NOMO-1 treated with dmso at 0.1 percent for 144 hours (cell line): ENCODE results near the gene MOK.
"Not testable (repeated sequence)": the region's sequence is repeated elsewhere in the genome, so short reads cannot be mapped to it uniquely, and the experiment has no call there.

ENCODE experiments used
- DNase-seq: peaks from one replicate; lab custom pipeline; 2025; ENCODE audit not compliant: unreplicated experiment; lab: John Stamatoyannopoulos, UW

Gene MOK

GRCh38 chr14:102321456-102322422 lies 16.8 kb upstream of the MOK start:
- DNase-seq: no peak

GRCh38 chr14:102320671-102321455 lies 15.9 kb upstream of the MOK start:
- DNase-seq: no peak

GRCh38 chr14:102320033-102320660 lies 15.2 kb upstream of the MOK start:
- DNase-seq: peak; percentile 2

GRCh38 chr14:102319351-102320032 lies 14.5 kb upstream of the MOK start, which contains the start of gene ZNF839:
TSS of gene ZNF839 (plus strand) at chr14:102319746. CDS start at chr14:102319766, 20 bp downstream.
- DNase-seq: peak; percentile 74

DNA sequence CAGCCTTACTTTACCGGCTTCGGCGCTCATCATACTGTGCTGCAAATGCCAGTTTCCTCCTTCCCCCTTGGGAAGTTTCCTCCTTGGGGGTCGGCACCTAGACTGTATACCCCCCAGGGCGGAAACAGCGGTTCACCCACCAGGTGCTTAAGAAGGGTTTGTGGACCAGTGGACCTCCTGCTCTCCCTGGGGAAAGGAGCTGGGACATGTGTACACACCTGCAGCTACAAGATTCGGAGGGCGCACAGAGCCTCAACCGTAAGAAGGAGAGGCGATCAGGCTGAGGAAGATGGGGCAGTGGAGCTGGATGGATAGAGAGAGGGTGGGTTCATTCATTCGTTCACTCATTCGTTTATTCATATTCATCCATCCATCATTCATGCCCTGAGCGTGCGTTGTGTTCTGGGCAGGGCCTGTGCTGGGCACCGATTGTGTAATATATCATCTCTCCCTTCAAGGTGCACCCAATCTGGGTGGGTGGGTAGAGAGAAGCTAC lies 13.9 kb upstream of the MOK start:
- DNase-seq: no peak

- peak; percentile 27 for DNase-seq
Measured at GRCh38 chr14:102317564-102318248, 12.7 kb upstream of the MOK start.

DNA sequence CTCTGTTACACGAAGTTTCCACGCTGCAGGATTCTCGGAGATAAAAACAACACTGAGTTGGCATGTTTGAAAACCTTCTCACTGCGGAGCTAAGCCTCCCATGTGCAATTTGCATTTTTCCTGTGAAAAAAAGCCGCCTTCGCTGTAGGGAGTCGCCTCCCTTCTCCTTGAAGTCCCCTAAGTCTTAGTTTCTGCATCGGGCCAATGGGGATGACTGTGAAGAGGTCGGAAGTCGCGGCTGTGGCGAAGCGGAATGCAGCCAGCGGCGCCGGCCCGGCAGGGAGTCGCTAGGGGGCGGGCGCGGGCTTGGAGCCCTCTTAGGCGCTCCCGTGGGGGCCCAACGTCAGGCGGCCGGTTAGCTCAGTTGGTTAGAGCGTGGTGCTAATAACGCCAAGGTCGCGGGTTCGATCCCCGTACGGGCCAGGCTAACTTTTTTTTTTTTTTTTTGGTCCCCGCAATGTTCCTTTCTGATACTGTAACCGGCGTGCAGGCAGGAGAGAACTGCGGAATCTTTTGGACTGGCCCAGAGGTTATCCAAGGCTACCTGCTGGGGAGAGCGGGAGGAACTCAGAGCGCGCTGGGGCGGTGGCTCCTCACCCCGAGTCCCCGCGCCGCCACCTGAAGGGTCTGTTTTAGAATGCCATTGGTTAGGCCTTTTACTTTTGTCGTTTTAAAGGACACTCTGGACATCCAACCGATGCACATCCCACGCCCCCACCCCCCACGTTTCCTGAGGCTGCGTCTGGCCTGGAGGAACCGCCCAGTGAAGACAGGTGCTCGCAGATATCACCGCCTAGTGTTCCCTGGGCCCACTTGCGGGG lies 12.0 kb upstream of the MOK start:
- DNase-seq: peak; percentile 73

- no peak for DNase-seq
Measured at GRCh38 chr14:102316338-102316742, 11.4 kb upstream of the MOK start.

DNA sequence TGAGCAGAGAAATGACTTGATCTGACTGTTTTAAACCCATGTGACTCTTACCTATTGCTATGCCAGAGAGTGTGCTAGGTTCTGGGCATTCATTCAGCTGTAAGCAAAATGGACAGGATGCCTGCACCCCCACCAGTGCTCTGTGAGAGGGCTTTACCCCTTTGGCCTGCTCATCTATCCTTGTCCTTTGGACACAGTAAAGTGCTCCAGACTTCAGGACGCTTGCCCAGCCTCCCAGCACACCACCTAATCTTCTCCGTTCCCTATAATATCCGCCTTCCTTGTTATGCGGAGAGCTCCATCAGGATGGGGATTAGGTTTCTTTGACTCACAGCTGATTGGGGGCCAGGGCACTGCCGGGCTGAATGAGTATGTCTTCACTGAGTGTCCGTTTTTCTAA lies 10.2 kb upstream of the MOK start:
- no peak for DNase-seq

- peak; percentile 87 for DNase-seq
Measured at GRCh38 chr14:102314242-102315011, 9.5 kb upstream of the MOK start.

DNA sequence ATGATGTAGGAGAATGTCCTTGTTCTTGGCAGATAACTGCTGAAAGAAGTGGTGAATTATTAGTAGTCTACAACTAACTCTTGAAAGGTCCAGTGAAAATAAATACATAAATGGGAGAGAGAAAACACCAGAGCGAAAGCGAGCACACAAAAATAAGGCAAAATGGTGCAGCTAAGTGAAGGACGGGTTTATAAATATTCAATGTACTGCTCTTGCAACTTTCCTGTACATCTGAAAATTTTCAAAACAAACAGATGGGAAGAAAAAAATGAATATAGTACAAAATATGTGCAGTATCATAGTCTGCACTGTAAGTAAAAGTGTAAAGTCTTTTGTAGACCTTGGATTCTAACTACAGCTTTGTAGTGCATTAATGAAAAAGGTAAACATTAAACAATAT lies 1.3 kb downstream of the MOK start:
- no peak for DNase-seq

DNA sequence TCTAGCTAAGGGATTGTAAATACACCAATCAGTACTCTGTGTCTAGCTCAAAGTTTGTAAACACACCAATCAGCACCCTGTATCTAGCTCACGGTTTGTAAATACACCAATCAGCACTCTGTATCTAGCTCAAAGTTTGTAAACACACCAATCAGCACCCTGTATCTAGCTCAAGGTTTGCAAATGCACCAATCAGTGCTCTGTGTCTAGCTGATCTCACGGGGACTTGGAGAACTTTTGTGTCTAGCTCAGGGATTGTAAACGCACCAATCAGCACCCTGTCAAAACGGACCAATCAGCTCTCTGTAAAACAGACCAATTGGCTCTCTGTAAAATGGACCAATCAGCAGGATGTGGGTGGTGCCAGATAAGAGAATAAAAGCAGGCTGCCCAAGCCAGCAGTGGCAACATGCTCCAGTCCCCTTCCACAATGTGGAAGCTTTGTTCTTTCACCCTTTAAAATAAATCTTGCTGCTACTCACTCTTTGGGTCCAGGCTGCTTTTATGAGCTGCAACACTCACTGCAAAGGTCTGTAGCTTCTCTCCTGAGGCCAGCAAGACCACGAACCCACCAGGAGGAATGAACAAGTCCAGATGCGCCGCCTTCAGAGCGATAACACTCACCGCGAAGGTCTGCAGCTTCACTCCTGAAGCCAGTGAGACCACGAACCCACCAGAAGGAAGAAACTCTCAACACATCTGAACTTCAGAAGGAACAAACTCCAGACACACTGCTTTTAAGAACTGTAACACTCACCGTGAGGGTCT lies 6.5 kb downstream of the MOK start:
- not testable (repeated sequence) for DNase-seq

DNA sequence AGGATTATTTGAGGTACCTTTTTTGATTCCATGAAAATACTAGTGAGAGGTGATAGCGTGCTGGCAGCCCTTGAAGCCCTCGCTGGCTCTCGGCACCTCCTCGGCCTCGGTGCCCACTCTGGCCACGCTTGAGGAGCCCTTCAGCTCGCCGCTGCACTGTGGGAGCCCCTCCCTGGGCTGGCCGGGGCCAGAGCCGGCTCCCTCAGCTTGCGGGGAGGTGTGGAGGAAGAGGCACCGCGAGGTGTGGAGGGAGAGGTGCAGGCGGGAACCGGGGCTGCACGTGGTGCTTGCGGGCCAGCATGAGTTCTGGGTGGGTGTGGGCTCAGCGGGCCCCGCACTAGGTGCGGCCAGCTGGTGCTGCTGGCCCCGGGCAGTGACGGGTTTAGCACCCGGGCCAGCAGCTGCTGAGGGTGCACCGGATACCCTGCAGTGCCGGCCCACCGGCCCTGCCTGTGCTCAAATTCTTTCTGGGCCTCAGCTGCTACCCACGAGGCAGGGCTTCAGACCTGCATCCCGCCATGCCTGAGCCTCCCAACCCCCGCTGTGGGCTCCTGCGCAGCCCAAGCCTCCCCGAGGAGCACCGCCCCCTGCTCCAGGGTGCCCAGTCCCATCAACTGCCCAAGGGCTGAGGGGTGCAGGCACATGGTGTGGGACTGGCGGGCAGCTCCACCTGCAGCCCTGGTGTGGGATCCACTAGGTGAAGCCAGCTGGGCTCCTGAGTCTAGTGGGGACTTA lies 7.4 kb downstream of the MOK start:
- DNase-seq: no peak

DNA sequence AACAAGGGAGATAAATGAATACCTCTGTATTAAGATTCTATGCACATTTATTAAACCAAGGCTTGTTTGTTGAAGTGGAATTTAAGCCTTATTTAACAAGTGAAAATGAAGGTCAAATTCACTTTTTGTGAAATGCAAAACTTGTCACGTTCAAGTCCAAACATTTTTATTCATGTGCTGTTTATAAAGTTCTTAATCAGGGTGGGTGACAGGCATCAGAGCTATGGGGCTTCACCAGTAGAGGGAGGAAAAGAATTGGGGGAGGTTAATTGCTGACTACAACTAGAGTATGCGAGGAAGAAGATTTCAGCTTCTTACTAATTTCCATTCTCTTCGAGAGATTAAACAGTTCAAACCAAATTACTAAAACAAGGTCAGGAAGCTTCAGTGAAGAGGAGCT lies 9.7 kb downstream of the MOK start:
- DNase-seq: no peak

DNA sequence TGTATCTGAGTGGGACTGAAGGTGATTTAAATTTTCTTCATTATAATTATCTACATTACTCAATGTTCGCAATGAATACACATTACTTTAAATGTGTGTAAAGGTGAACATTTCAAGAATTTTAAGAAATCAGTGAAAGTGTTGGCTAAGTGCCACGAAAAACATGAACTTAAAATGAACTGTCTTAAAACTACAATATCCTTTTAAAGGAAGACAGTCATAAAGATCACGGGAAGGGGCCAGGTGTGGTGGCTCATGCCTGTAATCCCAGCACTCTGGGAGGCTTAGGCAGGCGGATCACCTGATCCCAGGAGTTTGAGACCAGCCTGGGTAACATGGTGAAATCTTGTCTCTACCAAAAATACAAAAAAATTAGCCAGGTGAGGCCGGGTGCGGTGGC lies 11.2 kb downstream of the MOK start:
- DNase-seq: no peak

GRCh38 chr14:102292441-102292840 lies 12.5 kb downstream of the MOK start:
- no peak for DNase-seq

DNA sequence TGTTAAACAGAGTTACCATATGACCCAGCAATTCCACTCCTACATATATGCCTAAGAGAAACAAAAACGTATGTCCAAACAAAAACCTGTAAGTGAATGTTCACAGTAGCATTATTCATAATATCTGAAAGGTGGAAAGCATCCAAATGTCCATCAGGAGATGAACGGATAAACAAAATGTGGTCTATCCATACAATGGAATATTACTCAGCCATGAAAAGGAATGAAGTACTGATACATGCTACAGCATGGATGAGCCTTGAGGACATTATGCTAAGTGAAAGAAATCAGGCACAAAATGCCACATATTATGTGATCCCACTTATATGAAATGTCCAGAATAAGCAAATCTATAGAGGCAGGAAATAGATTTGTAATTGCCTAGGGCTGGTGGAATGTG lies 16.8 kb downstream of the MOK start:
- DNase-seq: no peak
